Colon (tissue), 2 donors: ENCODE data around the gene ABCA2.

Experiments
- FAIRE-seq: peaks from 2 replicates; lab custom pipeline; 2012; peaks lifted over from hg19 to GRCh38; lab: Jason Lieb, UNC
- donor health status: control.
- donor health status: control.

Gene ABCA2

GRCh38 chr9:137027369-137028262 is at the start of gene ABCA2:
TSS of gene ABCA2 (minus strand) at chr9:137028237. CDS start at chr9:137028140, 97 bp downstream.
- no peak for FAIRE-seq

DNA sequence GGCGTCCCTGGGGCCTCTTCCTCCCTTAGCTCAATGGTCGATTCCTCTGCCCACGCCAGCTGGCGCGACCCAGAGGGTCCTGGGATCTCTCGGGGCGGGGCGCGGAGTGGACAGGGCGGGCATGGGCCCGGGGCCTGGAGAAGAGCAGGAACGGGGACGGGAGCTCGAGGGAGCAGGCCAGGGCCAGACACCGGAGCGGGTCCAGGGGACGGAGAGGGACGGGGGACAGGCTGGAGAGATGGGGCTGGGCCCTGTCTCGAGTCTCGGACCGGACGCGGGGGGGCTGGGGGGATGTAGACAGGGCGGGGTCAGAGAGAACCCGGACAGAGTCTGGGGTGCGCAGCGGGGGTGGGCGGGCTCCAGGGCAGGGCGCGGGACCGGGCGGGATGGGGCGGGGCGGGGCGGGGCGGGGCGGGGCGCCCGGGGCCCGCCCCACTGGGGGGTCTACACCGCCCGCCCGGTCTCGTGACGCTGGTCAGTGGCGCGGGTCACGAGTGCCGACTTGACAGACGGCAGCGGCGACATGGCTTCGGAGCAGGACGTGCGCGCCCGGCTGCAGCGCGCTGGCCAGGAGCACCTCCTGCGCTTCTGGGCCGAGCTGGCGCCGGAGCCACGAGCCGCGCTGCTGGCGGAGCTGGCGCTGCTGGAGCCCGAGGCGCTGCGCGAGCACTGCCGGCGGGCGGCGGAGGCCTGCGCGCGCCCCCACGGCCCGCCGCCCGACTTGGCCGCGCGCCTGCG is 49.1 kb upstream of the ABCA2 start, which contains the start of gene UAP1L1:
Gene UAP1L1, plus strand, starts transcription at position 508 of the 738 bp plus-strand sequence. Its CDS starts 16 bp downstream, at position 524.
- no peak for FAIRE-seq

GRCh38 chr9:137076636-137077009 is 48.6 kb upstream of the ABCA2 start:
- no peak for FAIRE-seq

GRCh38 chr9:137075275-137075775 is 47.3 kb upstream of the ABCA2 start:
- FAIRE-seq, result no peak

DNA sequence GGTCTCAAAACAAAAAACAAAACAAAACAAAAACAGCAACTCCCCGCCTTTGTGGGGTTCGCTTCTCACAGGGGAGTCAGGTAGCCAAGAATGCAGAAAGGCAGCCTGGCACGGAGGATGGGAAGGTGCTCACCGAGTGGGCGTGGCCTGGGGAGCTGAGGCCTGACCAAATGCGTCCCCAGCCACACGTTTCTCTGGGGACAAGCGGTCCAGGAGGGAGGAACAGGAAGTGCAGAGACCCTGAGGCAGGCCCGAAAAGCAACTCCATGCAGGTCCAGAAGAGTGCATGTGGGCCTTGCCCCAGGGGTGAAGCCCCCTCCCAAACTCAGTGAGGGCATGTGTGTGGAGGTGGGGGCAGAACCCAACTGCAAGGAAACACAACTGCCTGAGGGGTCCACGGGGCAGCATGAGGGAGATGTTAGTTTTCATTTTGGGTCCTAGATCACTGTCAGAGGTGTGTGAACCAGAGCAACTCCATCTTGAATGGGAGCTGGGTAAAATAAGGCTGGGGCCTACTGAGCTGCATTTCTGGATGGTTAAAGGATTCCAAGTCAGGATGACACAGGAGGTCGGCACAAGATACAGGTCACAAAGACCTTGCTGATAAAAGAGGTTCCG is 46.7 kb upstream of the ABCA2 start:
- FAIRE-seq, result no peak

DNA sequence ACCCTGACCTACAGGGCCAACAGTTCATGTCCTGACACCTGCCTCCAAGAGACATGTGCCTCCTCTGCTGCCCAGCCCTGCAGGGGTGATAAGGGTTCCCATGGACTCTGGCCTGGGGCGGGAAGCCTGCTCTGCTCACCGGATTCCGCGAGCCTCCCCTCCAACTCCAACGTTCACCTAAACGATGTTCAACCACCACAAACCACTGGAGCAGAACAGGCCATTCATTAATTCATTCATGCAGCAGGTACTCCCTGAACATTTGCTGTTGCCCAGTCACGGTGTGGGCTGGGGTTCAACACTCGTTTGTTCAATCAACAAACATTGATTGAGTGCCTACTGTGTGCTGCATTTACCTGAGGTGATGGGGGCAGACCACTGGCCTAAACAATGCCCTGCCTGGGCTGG is 46.0 kb upstream of the ABCA2 start:
- no peak for FAIRE-seq

DNA sequence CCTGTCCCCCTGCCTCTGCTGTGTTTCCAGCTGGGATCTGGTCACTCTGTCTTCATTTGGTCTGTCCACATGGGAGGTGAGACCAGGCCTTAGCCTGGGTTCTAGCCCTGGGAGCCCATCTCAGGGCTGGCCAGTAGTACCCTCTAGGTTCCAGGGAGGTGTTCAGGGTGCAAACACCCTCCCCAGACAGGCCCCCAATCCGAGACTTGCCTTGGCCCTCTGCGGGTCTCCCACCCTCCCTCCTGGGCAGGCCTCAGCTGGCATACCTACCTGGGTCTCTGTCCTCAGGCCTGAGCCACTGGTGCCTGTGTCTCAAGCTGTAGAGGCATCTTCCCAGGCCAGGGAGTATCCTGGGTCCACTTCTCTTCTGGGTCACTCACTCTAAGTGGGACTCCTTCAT is 43.2 kb upstream of the ABCA2 start:
- no peak for FAIRE-seq

DNA sequence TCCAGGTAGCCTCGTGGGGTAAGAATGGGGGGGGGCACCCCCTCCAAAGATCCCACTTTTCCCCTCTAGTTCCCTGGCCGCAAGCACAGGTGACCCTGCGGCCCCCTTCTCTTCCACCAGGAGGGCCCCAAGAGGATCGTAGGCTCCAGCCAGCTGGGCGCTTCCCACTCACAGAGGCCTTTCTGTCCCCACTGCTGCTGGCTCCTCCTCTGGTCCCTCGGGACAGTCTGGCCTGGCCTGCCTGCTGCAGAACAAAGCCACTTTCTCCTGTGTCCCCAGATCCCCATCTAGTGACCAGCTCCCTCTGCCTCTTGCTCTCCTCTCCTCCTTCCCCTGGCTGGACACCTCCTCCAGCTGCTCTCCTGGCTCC is 42.9 kb upstream of the ABCA2 start:
- no peak for FAIRE-seq

DNA sequence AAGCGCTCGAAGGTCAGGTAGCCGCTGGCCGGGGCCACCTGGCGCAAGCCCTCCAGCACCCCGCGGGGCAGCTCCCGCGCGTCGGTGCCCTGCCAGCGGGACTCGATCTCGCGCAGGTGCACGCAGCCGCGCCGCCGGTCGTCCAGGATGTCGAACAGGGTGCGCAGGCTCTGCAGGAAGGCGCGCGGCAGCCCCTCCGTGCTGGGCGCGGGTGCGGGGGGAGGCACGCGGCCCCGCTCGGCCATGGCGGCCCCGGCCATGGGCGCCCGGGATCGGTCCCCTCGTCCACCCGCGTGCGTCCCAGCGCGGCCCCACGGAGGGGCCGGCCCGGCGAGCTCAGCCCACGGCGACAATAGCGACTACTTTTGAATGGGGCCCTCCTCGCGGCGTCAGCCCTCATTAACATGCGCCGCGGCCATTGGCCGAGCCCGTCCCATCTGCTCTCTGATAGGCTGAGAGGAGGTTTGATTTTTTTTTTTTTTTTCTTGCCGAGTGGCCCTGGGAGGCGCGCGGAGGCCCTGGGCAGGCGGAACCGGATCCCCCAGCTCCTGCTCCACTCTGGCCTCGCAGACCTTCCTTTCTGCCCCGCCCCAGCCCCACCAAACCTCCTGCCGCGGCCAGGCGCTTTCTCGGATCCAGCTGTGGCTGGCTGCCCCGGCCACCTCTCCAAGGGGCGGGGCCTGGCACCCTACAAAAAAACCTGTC is 42.3 kb upstream of the ABCA2 start, which contains the start of gene SAPCD2:
Gene SAPCD2, minus strand, starts transcription at position 357 of the 705 bp plus-strand sequence. Its CDS starts 97 bp downstream, at position 260.
- no peak for FAIRE-seq

GRCh38 chr9:137069508-137070091 is 41.6 kb upstream of the ABCA2 start:
- no peak for FAIRE-seq

DNA sequence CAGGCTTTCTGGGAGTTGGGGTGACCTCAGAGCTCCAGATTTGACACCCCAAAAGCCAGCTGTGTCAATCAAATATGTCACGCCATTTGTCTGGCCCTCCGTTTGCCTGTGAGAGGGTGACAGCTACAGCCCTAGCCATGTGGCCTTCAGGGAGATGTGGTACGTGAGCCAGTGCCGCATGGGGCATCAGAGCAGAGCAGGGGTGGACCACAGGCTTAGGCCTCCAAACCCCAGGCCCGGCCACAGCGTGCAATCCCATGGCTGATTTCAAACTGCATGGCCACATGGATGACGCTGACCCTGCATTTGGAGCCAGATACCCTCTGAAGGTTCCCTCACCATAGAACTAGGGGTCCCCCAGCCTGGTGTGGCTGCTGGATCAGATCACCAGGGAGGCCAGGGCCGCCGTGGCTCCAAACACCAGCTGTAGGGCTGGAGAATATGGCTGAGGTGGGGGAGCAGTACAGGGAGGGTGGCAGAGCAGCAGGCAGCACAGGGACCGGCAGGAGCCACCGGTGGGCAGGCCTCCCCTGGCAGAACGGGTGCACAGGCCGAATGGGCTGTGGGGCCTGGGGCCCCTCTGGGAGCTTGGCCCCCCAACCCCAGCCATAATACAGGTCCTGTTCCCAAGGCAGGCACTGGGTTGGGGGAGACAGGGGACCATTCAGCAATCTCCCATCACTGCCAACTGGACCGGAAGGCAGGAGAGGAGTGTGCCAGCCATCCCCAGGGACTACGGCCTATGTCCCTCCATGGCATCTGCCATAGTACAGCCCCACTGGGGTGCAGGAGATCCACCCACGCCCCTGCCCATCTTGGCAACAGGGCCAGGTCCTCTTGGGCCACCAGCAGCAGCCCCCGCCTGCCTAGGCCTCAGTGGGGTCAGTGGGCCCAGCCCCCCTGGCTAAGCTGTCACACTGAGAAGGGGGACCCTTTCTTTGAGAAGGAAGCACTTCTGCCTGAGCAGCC is 40.8 kb upstream of the ABCA2 start:
- FAIRE-seq, result no peak

DNA sequence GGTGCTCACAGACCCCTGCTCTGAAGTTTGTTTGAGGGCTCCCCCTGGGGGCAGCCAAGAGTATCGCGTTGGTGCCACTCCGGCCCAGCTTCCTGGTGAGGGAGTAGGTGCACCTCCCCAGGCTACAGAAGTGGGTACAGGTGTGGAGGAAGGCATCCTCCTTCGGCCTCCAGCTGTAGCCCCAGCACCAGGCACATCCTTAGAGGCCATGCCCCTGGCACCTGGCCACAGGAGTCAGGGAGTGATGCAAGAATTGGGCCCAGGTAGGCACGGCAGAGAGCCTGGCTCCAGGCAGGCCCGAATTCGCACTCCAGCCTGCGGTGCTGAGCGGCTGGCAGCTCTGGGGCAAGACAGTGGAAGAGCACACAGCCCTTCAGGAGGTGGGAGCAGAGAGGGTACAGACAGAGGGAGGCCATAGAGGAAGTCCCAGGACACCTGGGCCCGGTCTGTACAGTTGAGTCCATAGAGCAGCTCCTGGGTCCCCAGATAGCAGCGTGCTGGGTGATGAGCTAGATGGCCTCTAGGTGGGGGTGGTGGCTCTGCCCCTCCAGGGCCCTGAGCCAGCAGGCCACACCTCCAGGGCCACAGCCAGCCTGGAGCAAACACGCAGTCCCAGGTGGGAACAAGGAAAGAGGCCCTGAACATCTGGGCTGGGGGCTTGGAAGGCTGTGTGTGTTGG is 40.0 kb upstream of the ABCA2 start:
- FAIRE-seq, result no peak

- FAIRE-seq, result no peak
Measured at GRCh38 chr9:137066096-137066861, 38.2 kb upstream of the ABCA2 start.

- FAIRE-seq, result no peak
Measured at GRCh38 chr9:137065336-137065967, 37.4 kb upstream of the ABCA2 start.

GRCh38 chr9:137064880-137065164 is 36.8 kb upstream of the ABCA2 start:
- FAIRE-seq, result no peak

- no peak for FAIRE-seq
Measured at GRCh38 chr9:137064027-137064879, 36.2 kb upstream of the ABCA2 start.

DNA sequence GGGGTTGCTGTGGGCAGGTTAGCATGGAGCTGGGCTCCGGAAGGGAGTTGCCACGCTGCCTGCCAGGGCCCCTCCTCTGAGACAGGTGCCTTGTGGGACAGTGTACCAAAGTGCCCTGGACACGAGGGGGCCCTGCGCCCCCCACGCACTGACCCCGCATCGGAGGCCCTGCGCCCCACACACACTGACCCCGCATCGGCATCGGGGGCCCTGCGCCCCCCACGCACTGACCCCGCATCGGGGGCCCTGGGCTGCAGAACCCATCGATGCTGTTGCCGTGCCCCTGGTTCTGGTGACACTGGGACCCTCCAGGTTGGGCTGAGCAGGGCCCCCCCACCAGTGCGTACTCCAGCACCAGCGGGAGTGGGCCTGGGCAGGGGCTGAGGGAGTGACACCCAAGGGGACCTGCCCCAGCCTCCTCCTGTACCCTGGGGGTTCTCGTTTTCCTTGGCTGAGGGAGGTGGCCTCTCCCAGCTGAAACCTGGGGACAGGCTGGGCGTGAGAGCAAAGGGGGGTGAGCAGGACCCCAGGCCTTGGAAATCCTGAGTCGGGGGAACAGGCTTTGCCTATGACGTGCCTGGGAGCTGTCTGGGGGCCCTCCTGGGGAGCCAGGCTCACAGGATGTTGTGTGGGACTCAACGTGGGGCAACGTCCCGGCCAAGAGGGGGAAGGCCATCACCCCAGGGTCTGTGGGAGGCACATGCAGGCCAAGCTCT is 35.4 kb upstream of the ABCA2 start:
- FAIRE-seq, result no peak
